ENCODE measurements around the gene DCAF6. TPM values are rescaled to one million over a fixed set of nuclear protein-coding genes. Genes with fewer than 3 reads are reported as not detected.
"Not testable (repeated sequence)": the region's sequence is repeated elsewhere in the genome, so short reads cannot be mapped to it uniquely, and the experiment has no call there.

DCAF6 gene
- 118 TPM in 2 replicates for total RNA-seq
- polyA plus RNA-seq (2012): 111 TPM

GRCh38 chr1:167936068-167936929 lies at the start of gene DCAF6:
DCAF6 (plus strand) TSS chr1:167936683; CDS start chr1:167936912, 229 bp downstream.
- peak; percentile 99 for DNase-seq (ENCODE audit: low read depth)

GRCh38 chr1:167887187-167887586 lies 49.3 kb upstream of the DCAF6 start:
- not testable (repeated sequence) for DNase-seq (ENCODE audit: low read depth)

- DNase-seq (ENCODE audit: low read depth): no peak
Measured at GRCh38 chr1:167890400-167890799, 46.1 kb upstream of the DCAF6 start.

GRCh38 chr1:167893798-167894197 lies 42.7 kb upstream of the DCAF6 start:
- DNase-seq (ENCODE audit: low read depth): no peak

- no peak for DNase-seq (ENCODE audit: low read depth)
Measured at GRCh38 chr1:167898578-167899222, 37.8 kb upstream of the DCAF6 start.

GRCh38 chr1:167899253-167899681 lies 37.2 kb upstream of the DCAF6 start:
- DNase-seq (ENCODE audit: low read depth): peak; percentile 18

GRCh38 chr1:167900907-167901306 lies 35.6 kb upstream of the DCAF6 start:
- no peak for DNase-seq (ENCODE audit: low read depth)

- DNase-seq (ENCODE audit: low read depth): peak; percentile 49
Measured at GRCh38 chr1:167904652-167905130, 31.8 kb upstream of the DCAF6 start.

GRCh38 chr1:167905182-167905581 lies 31.3 kb upstream of the DCAF6 start:
- peak; percentile 66 for DNase-seq (ENCODE audit: low read depth)

- DNase-seq (ENCODE audit: low read depth): peak; percentile 23
Measured at GRCh38 chr1:167905671-167906070, 30.8 kb upstream of the DCAF6 start.

GRCh38 chr1:167909691-167910180 lies 26.7 kb upstream of the DCAF6 start:
- no peak for DNase-seq (ENCODE audit: low read depth)

- DNase-seq (ENCODE audit: low read depth): no peak
Measured at GRCh38 chr1:167910530-167910929, 26.0 kb upstream of the DCAF6 start.

GRCh38 chr1:167911413-167911812 lies 25.1 kb upstream of the DCAF6 start:
- no peak for DNase-seq (ENCODE audit: low read depth)

GRCh38 chr1:167912294-167912693 lies 24.2 kb upstream of the DCAF6 start:
- DNase-seq (ENCODE audit: low read depth): no peak

GRCh38 chr1:167913895-167914496 lies 22.5 kb upstream of the DCAF6 start, which contains the start of gene ADCY10:
ADCY10 (minus strand) TSS chr1:167914134; CDS start chr1:167905140, 8,994 bp downstream.
- no peak for DNase-seq (ENCODE audit: low read depth)

GRCh38 chr1:167915569-167915968 lies 20.9 kb upstream of the DCAF6 start:
- no peak for DNase-seq (ENCODE audit: low read depth)

- DNase-seq (ENCODE audit: low read depth): no peak
Measured at GRCh38 chr1:167916766-167917511, 19.5 kb upstream of the DCAF6 start.

GRCh38 chr1:167922023-167922422 lies 14.5 kb upstream of the DCAF6 start:
- DNase-seq (ENCODE audit: low read depth): peak; percentile 39

- no peak for DNase-seq (ENCODE audit: low read depth)
Measured at GRCh38 chr1:167922611-167923074, 13.8 kb upstream of the DCAF6 start.

GRCh38 chr1:167923324-167924056 lies 13.0 kb upstream of the DCAF6 start:
- DNase-seq (ENCODE audit: low read depth): no peak
